Colonic mucosa (tissue), 4 donors: ENCODE measurements around the gene SOX13. TPM values are rescaled to one million over a fixed set of nuclear protein-coding genes. Genes with fewer than 3 reads are reported as not detected.
A peak's percentile ranks its signal among the peaks of the same experiment; 100 is the strongest.

Source experiments
- DNase-seq: peaks from one replicate; pipeline ENCODE4 v3.0.0-alpha.2; 2020
- H3K27ac ChIP-seq: fragments of 200-600 bp; one replicate; pipeline ENCODE4 v1.8.0; 2021
- H3K27me3 ChIP-seq: fragments of 200-600 bp; one replicate; pipeline ENCODE4 v1.8.0; 2021
- H3K36me3 ChIP-seq: fragments of 200-600 bp; one replicate; pipeline ENCODE4 v1.8.0; 2021
- H3K4me1 ChIP-seq: fragments of 200-600 bp; one replicate; pipeline ENCODE4 v1.8.0; 2021; ENCODE audit warnings: mild to moderate bottlenecking
- H3K4me3 ChIP-seq: fragments of 200-600 bp; one replicate; pipeline ENCODE4 v1.8.0; 2021
- H3K9ac ChIP-seq, 2 donors: one replicate each; pipeline ENCODE4 v1.7.0; 2013; ENCODE audit warnings: control low read depth in 2 of 2, low read depth in 2 of 2, low read length in 2 of 2
- H3K9me3 ChIP-seq: fragments of 200-600 bp; one replicate; pipeline ENCODE4 v1.8.0; 2021
- CTCF ChIP-seq: fragments of 200-600 bp; IDR thresholded peaks from one replicate; pipeline ENCODE4 v1.8.0; 2022; ENCODE audit warnings: antibody characterized with exemption, mild to moderate bottlenecking
- intact Hi-C: fragments of 100-400 bp; cut with DNase I; formaldehyde crosslinking; loops from one replicate; pipeline ENCODE4 v1.14.1; 2022
- total RNA-seq, 2 donors: library from RNA; stranded (reverse); fragmentation: NEBNext Ultra II Directional in 1 of 2; extraction: Animal tissue kit (Norgen Biotek cat#: 25700) in 1 of 2; gene quantifications; one replicate each; pipeline ENCODE4 v1.2.1, GENCODE V29; 2021
- donor health status: healthy.
- donor health status: DM: no; HTN: no; CAD: no.
- donor health status: DM: no; HTN: no; CAD: no.

SOX13 gene
- total RNA-seq, 2 donors from 2014 or later = 34.9 to 35.1 TPM

- H3K36me3 ChIP-seq = no peaks in the 10 kb centered on the region
- no peak overlapping the region for H3K9ac ChIP-seq
- DNase-seq = no peak
- H3K4me1 ChIP-seq = no peaks in the 10 kb centered on the region
- no peaks in the 10 kb centered on the region for H3K9me3 ChIP-seq
- intact Hi-C loops = no loop called here
- TF ChIP-seq CTCF = no peak
- H3K27ac ChIP-seq = no peak overlapping the region
- H3K27me3 ChIP-seq = no peaks in the 10 kb centered on the region
- H3K4me3 ChIP-seq = no peak overlapping the region
Measured at GRCh38 chr1:204032642-204033235, 40.2 kb upstream of the SOX13 start.

- no peak overlapping the region for H3K4me3 ChIP-seq
- H3K27ac ChIP-seq = no peak overlapping the region
- H3K27me3 ChIP-seq = no peaks in the 10 kb centered on the region
- DNase-seq = no peak
- no peak overlapping the region for H3K9ac ChIP-seq
- intact Hi-C loops = no loop called here
- H3K4me1 ChIP-seq = no peaks in the 10 kb centered on the region
- no peaks in the 10 kb centered on the region for H3K9me3 ChIP-seq
- H3K36me3 ChIP-seq = no peaks in the 10 kb centered on the region
- TF ChIP-seq CTCF = no peak
Measured at GRCh38 chr1:204033306-204033705, 39.6 kb upstream of the SOX13 start.

- intact Hi-C loops = no loop called here
- Histone ChIP-seq H3K9me3 (no peaks in the 10 kb centered on the region), H3K4me3 (no peak overlapping the region), H3K36me3 (no peaks in the 10 kb centered on the region), H3K27ac (no peak overlapping the region), H3K9ac (no peak overlapping the region), H3K4me1 (no peaks in the 10 kb centered on the region), H3K27me3 (no peaks in the 10 kb centered on the region)
- TF ChIP-seq CTCF = no peak
- DNase-seq = no peak
Measured at GRCh38 chr1:204036882-204037655, 35.8 kb upstream of the SOX13 start.

GRCh38 chr1:204041232-204041767 is 31.6 kb upstream of the SOX13 start:
- intact Hi-C loops = no loop called here

More at GRCh38 chr1:204041232-204041767, 31.6 kb upstream of the SOX13 start:
- TF ChIP-seq CTCF = no peak
- Histone ChIP-seq H3K4me1 (no peaks in the 10 kb centered on the region), H3K4me3 (no peak overlapping the region), H3K36me3 (no peaks in the 10 kb centered on the region), H3K9me3 (no peaks in the 10 kb centered on the region), H3K27ac (no peak overlapping the region), H3K9ac (peak overlapping the region in 1 of 2 donors; percentile 35), H3K27me3 (no peaks in the 10 kb centered on the region)
- DNase-seq = no peak
